Endometrial microvascular endothelial cells (primary cell): ENCODE data around the gene CCDC33. TPM values are rescaled to one million over a fixed set of nuclear protein-coding genes. Genes with fewer than 3 reads are reported as not detected.

Experiments
- in situ Hi-C: cut with HindIII; loops from 2 replicates; pipeline ENCODE4 v1.10.0; 2017; ENCODE audit warnings: low sequenced_read_pairs, low pct_unique_long_range_greater_than_20kb; ENCODE audit errors: inconsistent ontology term
- total RNA-seq: library from RNA; depleted of rRNA; stranded (reverse); fragments of >200 nt; gene quantifications from one replicate; pipeline ENCODE4 v1.2.3, GENCODE V29; 2015; ENCODE audit errors: inconsistent ontology term

CCDC33 gene
- total RNA-seq, 1 donor from 2014 or later: not detected

DNA sequence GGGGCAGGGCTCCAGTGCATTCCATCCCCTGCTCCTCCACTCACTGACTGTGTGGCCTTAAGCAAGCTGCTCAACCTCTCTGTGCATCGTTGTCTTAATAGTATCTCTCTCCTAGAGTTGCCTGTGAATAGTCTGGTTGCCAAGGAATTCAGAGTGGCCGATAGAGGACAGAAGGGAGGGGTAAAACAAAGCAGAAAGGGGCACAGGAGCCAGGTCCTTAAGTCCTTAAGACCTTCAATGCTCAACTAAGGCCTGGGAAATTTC lies 145.0 kb downstream of the CCDC33 start:
- in situ Hi-C loops: no loop called here

DNA sequence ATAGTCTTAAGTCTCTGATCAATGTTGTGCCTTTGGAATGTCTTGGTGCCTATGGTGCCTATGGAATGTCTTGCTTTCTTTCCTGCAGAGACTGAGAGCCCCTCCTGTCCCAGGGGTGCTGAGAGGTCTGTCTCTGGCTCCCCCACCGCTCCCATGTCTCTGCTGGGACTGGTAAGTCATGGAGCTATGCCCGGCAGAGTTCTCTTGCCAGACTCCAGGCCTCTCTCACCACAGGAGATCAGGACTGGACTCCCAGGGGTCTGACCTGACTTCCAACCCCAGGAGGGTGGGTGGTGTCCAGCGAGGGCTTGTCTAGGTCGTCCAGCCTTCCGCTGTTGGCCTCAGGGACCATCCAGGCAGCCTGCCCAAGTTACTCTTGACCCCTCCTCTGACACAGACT lies 145.4 kb downstream of the CCDC33 start:
- in situ Hi-C loops: no loop called here

- in situ Hi-C loops: no loop called here
These were observed 146.1 kb downstream of the CCDC33 start for GRCh38 chr15:74382004-74382816.

GRCh38 chr15:74383286-74383685 lies 147.2 kb downstream of the CCDC33 start:
- in situ Hi-C loops: no loop called here

- in situ Hi-C loops: no loop called here
These were observed 147.8 kb downstream of the CCDC33 start for GRCh38 chr15:74383695-74384565.

- in situ Hi-C loops: no loop called here
These were observed 148.4 kb downstream of the CCDC33 start for GRCh38 chr15:74384566-74384880.

GRCh38 chr15:74384881-74385643 lies 148.9 kb downstream of the CCDC33 start:
- in situ Hi-C loops: no loop called here

- in situ Hi-C loops: no loop called here
These were observed 149.6 kb downstream of the CCDC33 start for GRCh38 chr15:74385733-74386132.

Other genes starting within 250 kb of the CCDC33 start
- gene STOML1, start 244.0 kb upstream of the CCDC33 start, total RNA-seq: 29.1 TPM
- 78.4 TPM for gene PML, start 241.6 kb upstream of the CCDC33 start, total RNA-seq
- gene GOLGA6A, start 153.8 kb upstream of the CCDC33 start, total RNA-seq: 0.84 TPM
- gene ISLR2, start 105.7 kb upstream of the CCDC33 start, total RNA-seq: not detected
- 1.2 TPM for gene ISLR, start 62.6 kb upstream of the CCDC33 start, total RNA-seq
- 0.56 TPM for gene STRA6, start 33.5 kb upstream of the CCDC33 start, total RNA-seq
- not detected for gene CYP11A1, start 131.3 kb downstream of the CCDC33 start, total RNA-seq
- gene SEMA7A, start 197.6 kb downstream of the CCDC33 start, total RNA-seq: 1.2 TPM
- 77.6 TPM for gene UBL7, start 224.8 kb downstream of the CCDC33 start, total RNA-seq